Pancreas (tissue), 10 donors: ENCODE data around the gene C2CD3. TPM values are rescaled to one million over a fixed set of nuclear protein-coding genes. Genes with fewer than 3 reads are reported as not detected.

Source experiments
- ATAC-seq, 4 donors: fragments of 200-7000 bp; cut with Tn5 transposase; one replicate each; pipeline versions ENCODE4 v1.8.0 to v1.9.1; 2020; ENCODE audit warnings: mild to moderate bottlenecking in 4 of 4, moderate library complexity in 4 of 4
- DNase-seq, 6 donors: peaks; one replicate each; pipeline ENCODE4 v3.0.0-alpha.2; 2020
- FAIRE-seq: peaks from 2 replicates; lab custom pipeline; 2012; peaks lifted over from hg19 to GRCh38; lab: Jason Lieb, UNC
- H3K27ac ChIP-seq, 4 donors: fragments of 200-600 bp; sonication (generic); 1 replicate in 3 of 4; 2 replicates in 1 of 4; pipeline versions ENCODE4 v1.5.0 to v1.8.0; 2020
- H3K27me3 ChIP-seq, 4 donors: fragments of 200-600 bp; one replicate each; pipeline ENCODE4 v1.8.0; 2021
- H3K36me3 ChIP-seq, 3 donors: fragments of 200-600 bp; sonication (generic) in 1 of 3; one replicate each; pipeline versions ENCODE4 v1.5.0 to v1.8.0; 2020 to 2021
- H3K4me1 ChIP-seq, 3 donors: fragments of 200-600 bp; one replicate each; pipeline ENCODE4 v1.8.0; 2021
- H3K4me3 ChIP-seq, 4 donors: fragments of 200-600 bp; sonication (generic) in 2 of 4; one replicate each; pipeline versions ENCODE4 v1.5.0 to v1.8.0; 2020 to 2021
- H3K9me3 ChIP-seq, 4 donors: fragments of 200-600 bp; one replicate each; pipeline ENCODE4 v1.8.0; 2021
- CTCF ChIP-seq, 4 donors: fragments of 200-600 bp; sonication (generic) in 3 of 4; IDR thresholded peaks; one replicate each; pipeline versions ENCODE4 v1.5.0 to v1.8.0; 2021; ENCODE audit warnings: antibody characterized with exemption in 4 of 4
- WGBS, 2 donors: extraction: QIAGEN DNeasy Blood & Tissue Kit; methylation state at CpG; one replicate each; pipeline ENCODE4 v1.1.7; 2013; 5-methylcytosine and 5-hydroxymethylcytosine counted together
- intact Hi-C, 3 donors: fragments of 100-400 bp; cut with DNase I; formaldehyde crosslinking; loops; one replicate each; pipeline versions ENCODE4 v1.11.1 to v1.14.2; 2022
- polyA plus RNA-seq, 2 donors: library from polyadenylated mRNA; stranded (reverse); fragments of 200-250 nt; gene quantifications; one replicate each; pipeline ENCODE4 v1.2.3, GENCODE V29; 2013
- total RNA-seq, 6 donors: library from RNA; stranded (reverse); fragmentation: NEBNext Ultra II Directional in 4 of 6; extraction: Animal tissue kit (Norgen Biotek cat#: 25700) in 4 of 6; gene quantifications; one replicate each; pipeline versions ENCODE4 v1.2.1 to v1.2.4, GENCODE V29; 2021 to 2023
- donor health status: healthy with polysubstance abuse.
- donor health status: DM: no; HTN: no; CAD: no; lungs with moderate emphysema.
- donor health status: DM: no; HTN: no; CAD: no.
- donor health status: control.
- donor health status: control.
- donor health status: Bipolar disorder and iron deficiency.
- donor health status: DM: yes; HTN: yes; CAD: no.
- donor health status: DM: no; HTN: no; CAD: no.
- donor health status: DM: no; HTN: no; CAD: no.
- donor health status: DM: yes; HTN: yes; CAD: no.

Gene C2CD3
- total and polyA plus RNA-seq, 8 donors = 7.0 to 14.8 (median 8.7) TPM

DNA sequence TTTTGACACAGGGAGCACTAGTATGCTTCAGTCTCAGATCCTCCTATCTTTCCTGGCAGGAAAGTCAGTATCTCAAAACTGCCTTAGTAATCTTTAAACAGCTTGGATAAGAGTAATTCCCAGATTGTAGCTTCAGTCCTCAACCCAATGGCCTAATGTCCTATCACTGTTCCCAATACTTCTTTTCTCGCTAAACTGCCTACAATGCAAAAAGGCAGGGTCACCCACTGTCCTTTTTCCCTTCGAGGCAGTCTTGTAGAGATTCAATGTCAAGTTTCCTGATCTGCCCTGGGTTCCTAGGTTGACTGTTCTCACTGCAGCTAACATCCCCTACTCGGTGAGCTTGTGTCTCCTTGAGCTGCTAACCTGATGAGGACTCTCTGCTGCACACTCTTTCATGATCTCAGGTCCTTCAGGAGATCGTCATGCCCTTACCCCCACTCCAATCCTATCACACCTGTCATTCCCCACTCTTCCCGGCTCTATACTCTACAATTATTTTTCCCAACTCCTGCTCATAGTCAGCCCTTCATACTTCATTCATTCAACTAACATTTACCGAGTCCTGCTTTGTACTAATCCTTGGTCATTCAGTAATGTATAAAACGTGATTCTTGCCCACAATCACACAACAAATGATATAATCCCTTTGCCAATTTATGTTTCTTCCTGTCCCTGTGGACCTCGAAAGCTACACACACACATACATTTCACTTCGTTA is 904 bp downstream of the C2CD3 start:
- no peaks in the 10 kb centered on the region for H3K36me3 ChIP-seq
- no peak for TF ChIP-seq CTCF (IDR thresholded peaks at IDR 0.05)
- peaks cover 14 to 20% (median 19%) of the 10 kb centered on the region in 3 donors for H3K4me1 ChIP-seq
- ATAC-seq (no peak), FAIRE-seq (no peak), DNase-seq (no peak)
- H3K9me3 ChIP-seq = no peaks in the 10 kb centered on the region
- intact Hi-C loops = no loop called here
- H3K4me3 ChIP-seq = peak overlapping the region; percentile 48 to 68 (median 63)
- 7 to 10% methylated on average over 9 of the region's 9 CpGs for WGBS, 2 donors
- H3K27me3 ChIP-seq = no peaks in the 10 kb centered on the region
- H3K27ac ChIP-seq = peak overlapping the region in 3 of 4 donors; percentile 61 to 86 (median 81)

DNA sequence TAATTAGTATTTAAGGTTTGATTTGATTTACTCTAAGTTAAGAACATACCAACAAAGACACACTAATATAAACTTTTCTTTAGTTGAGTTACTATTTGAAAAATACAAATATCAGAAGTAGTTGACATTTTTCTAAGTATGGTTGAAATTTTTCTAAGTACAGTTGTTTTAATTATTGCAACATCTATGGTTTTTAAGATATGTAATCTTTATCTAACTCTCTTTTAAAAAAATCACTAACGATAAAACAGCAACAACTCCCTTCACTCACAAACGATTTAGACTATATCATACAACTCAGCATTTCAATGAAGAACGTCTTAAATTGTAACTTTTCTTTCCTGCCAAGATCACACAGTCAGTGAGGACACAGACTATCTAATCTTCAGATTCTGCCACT is 2.0 kb downstream of the C2CD3 start:
- intact Hi-C loops = no loop called here

DNA sequence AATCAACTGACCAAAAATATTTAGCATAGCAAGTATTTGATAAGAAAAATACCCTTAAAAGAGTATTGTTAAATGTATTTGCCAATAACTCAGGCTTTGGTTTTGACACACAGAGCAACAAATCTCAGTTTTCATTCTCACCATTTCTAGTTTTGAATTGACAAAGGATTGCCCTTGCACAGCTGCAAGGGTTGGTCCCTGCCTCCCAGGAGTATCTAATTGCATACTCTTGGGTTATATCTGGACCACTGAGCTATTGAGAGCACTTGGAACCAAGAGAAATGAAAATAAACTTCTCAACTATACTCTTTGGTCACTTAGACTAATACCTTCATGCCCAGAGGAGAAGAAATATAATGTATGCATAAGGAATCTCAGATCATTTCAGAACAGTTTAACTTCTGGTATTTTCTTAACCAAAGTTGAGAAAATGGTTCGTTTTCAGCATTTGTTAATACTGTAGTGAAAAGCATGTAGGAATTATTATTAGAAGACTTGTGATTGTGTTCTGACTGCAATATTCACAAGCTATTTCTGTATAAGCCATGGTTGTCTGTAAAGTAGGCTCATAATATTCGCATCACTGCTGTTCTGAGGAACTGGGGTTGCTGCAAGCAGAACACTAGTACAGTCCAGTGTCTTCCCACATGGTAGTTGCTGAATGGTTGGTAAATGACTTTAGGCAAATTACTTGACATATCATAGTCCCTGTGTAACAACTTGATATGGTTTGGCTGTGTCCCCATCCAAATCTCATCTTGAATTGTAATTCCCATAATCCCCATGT is 7.9 kb downstream of the C2CD3 start:
- DNase-seq = no peak

More for the DNA sequence above, 2.0 kb downstream of the C2CD3 start:
- ATAC-seq (no peak), FAIRE-seq (peak; percentile 29), DNase-seq (no peak)
- no peaks in the 10 kb centered on the region for H3K9me3 ChIP-seq
- H3K4me1 ChIP-seq = peaks cover 14 to 20% (median 19%) of the 10 kb centered on the region in 3 donors
- H3K4me3 ChIP-seq = no peak overlapping the region
- TF ChIP-seq CTCF (IDR thresholded peaks at IDR 0.05) = no peak
- 50% methylated on average over 3 of the region's 3 CpGs for WGBS, 2 donors
- H3K27ac ChIP-seq = no peak overlapping the region
- no peaks in the 10 kb centered on the region for H3K27me3 ChIP-seq
- peaks cover 0 to 7% (median 0%) of the 10 kb centered on the region in 3 donors for H3K36me3 ChIP-seq

DNA sequence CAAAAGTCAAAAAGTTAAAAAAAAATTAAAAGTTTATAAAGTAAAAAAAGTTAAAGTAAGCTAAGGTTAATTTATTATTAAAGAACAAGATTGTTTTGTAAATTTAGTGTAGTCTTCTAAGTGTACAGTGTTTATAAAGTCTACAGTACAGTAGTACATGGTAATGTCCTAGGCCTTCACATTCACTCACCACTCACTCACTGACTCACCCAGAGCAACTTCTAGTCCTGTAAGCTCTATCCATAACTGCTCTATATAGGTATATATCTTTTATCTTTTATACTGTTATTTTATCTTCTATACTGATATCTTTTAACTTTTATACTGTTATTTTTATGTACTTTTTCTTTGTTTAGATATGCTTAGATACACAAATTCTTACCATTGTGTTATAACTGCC is 11.2 kb downstream of the C2CD3 start:
- no peak for ATAC-seq
- Histone ChIP-seq H3K9me3 (no peaks in the 10 kb centered on the region), H3K27ac (no peak overlapping the region), H3K4me3 (no peak overlapping the region), H3K4me1 (no peaks in the 10 kb centered on the region), H3K27me3 (no peaks in the 10 kb centered on the region), H3K36me3 (peaks cover 0 to 7% (median 0%) of the 10 kb centered on the region in 3 donors)
- FAIRE-seq = no peak
- intact Hi-C loops = no loop called here
- no peak for DNase-seq
- no peak for TF ChIP-seq CTCF (IDR thresholded peaks at IDR 0.05)

More for the DNA sequence above, 7.9 kb downstream of the C2CD3 start:
- intact Hi-C loops = no loop called here
- H3K9me3 ChIP-seq = no peaks in the 10 kb centered on the region
- peaks cover 0 to 7% (median 0%) of the 10 kb centered on the region in 3 donors for H3K36me3 ChIP-seq
- H3K4me1 ChIP-seq = no peaks in the 10 kb centered on the region
- ATAC-seq (no peak), FAIRE-seq (no peak)
- H3K27me3 ChIP-seq = no peaks in the 10 kb centered on the region
- no peak overlapping the region for H3K27ac ChIP-seq
- H3K4me3 ChIP-seq = no peak overlapping the region
- WGBS, 2 donors = 77 to 85% methylated on average over 2 of the region's 2 CpGs
- no peak for TF ChIP-seq CTCF (IDR thresholded peaks at IDR 0.05)
